Astrocyte (in vitro differentiated cells and primary cell): ENCODE results near the gene KIAA0040. TPM values are rescaled to one million over a fixed set of nuclear protein-coding genes. Genes with fewer than 3 reads are reported as not detected.

Source experiments
- DNase-seq: peaks from one replicate; pipeline ENCODE4 v3.0.0-alpha.2; 2010; ENCODE audit warnings: low read depth
- FAIRE-seq: peaks from 2 replicates; lab custom pipeline; 2011; peaks lifted over from hg19 to GRCh38; lab: Jason Lieb, UNC
- H2AFZ ChIP-seq: 2 replicates; pipeline ENCODE4 v1.6.0; 2012; ENCODE audit warnings: low read depth, low read length, inconsistent platforms
- H3K27ac ChIP-seq: 2 replicates; pipeline ENCODE4 v1.5.1; 2011; ENCODE audit warnings: low read depth, low read length, inconsistent platforms
- H3K27me3 ChIP-seq: 2 replicates; pipeline ENCODE4 v1.6.0; 2011; ENCODE audit warnings: low read length, inconsistent platforms; ENCODE audit not compliant: insufficient read depth
- H3K36me3 ChIP-seq: 2 replicates; pipeline ENCODE4 v1.5.1; 2011; ENCODE audit warnings: low read length, inconsistent platforms; ENCODE audit not compliant: insufficient read depth
- H3K4me1 ChIP-seq: 2 replicates; pipeline ENCODE4 v1.5.1; 2011; ENCODE audit warnings: low read length, inconsistent platforms; ENCODE audit not compliant: insufficient read depth
- H3K4me2 ChIP-seq: 2 replicates; pipeline ENCODE4 v1.6.0; 2012; ENCODE audit warnings: low read length, inconsistent platforms
- H3K4me3 ChIP-seq: 2 replicates; pipeline ENCODE4 v1.5.1; 2011; ENCODE audit warnings: low read depth, mild to moderate bottlenecking, low read length, inconsistent platforms; ENCODE audit not compliant: insufficient read depth
- H3K79me2 ChIP-seq: 2 replicates; pipeline ENCODE4 v1.6.0; 2012; ENCODE audit warnings: mild to moderate bottlenecking, low read length, inconsistent platforms; ENCODE audit not compliant: insufficient read depth
- H3K9ac ChIP-seq: 2 replicates; pipeline ENCODE4 v1.6.0; 2012; ENCODE audit warnings: mild to moderate bottlenecking, low read length, inconsistent platforms
- H3K9me3 ChIP-seq: 2 replicates; pipeline ENCODE4 v1.5.1; 2012; ENCODE audit warnings: low read depth, mild to moderate bottlenecking, low read length, inconsistent platforms; ENCODE audit not compliant: insufficient read depth
- H4K20me1 ChIP-seq: 2 replicates; pipeline ENCODE4 v1.6.0; 2012; ENCODE audit warnings: low read length, inconsistent platforms; ENCODE audit not compliant: insufficient read depth
- H3K27ac Mint-ChIP-seq: one replicate; pipeline ENCODE4 v1.8.0; 2021; ENCODE audit warnings: mild to moderate bottlenecking, mixed read lengths; ENCODE audit not compliant: unreplicated experiment
- H3K27me3 Mint-ChIP-seq: one replicate; pipeline ENCODE4 v1.8.0; 2021; ENCODE audit warnings: low read depth, mixed read lengths; ENCODE audit not compliant: unreplicated experiment
- H3K36me3 Mint-ChIP-seq: one replicate; pipeline ENCODE4 v1.8.0; 2021; ENCODE audit warnings: low read depth, mixed read lengths; ENCODE audit not compliant: unreplicated experiment
- H3K4me1 Mint-ChIP-seq: one replicate; pipeline ENCODE4 v1.8.0; 2021; ENCODE audit warnings: low read depth, mixed read lengths; ENCODE audit not compliant: unreplicated experiment
- H3K4me3 Mint-ChIP-seq: one replicate; pipeline ENCODE4 v1.8.0; 2021; ENCODE audit warnings: mild to moderate bottlenecking, moderate library complexity, mixed read lengths; ENCODE audit not compliant: unreplicated experiment
- H3K9me3 Mint-ChIP-seq: one replicate; pipeline ENCODE4 v1.8.0; 2021; ENCODE audit warnings: mild to moderate bottlenecking, mixed read lengths; ENCODE audit not compliant: unreplicated experiment
- CTCF ChIP-seq: IDR thresholded peaks from 2 replicates; pipeline ENCODE4 v1.5.1; 2011; ENCODE audit warnings: low read depth, mild to moderate bottlenecking, inconsistent platforms, low read length, moderate library complexity; ENCODE audit not compliant: insufficient read depth
- EZH2 ChIP-seq: IDR thresholded peaks from 2 replicates; pipeline ENCODE4 v1.6.1; 2012; ENCODE audit warnings: mild to moderate bottlenecking, low read length, inconsistent platforms; ENCODE audit not compliant: insufficient read depth
- total RNA-seq: library from RNA; stranded (reverse); gene quantifications from 2 replicates; pipeline ENCODE4 v1.2.1, GENCODE V29; 2021

Gene KIAA0040
- total RNA-seq, 1 donor from 2014 or later, result 5.0 TPM

GRCh38 chr1:175150596-175151319 lies 41.8 kb downstream of the KIAA0040 start:
- H3K9me3 ChIP-seq, result no peaks in the 10 kb centered on the region
- H3K4me3 Mint-ChIP-seq, result no peak overlapping the region
- no peak overlapping the region for H3K27ac Mint-ChIP-seq
- no peaks in the 10 kb centered on the region for H3K36me3 Mint-ChIP-seq
- peaks cover 4% of the 10 kb centered on the region for H3K4me1 ChIP-seq
- H3K27ac ChIP-seq, result no peak overlapping the region
- peaks cover 6% of the 10 kb centered on the region for H3K4me1 Mint-ChIP-seq
- FAIRE-seq (no peak), DNase-seq (no peak)
- no peaks in the 10 kb centered on the region for H3K9me3 Mint-ChIP-seq
- H3K27me3 ChIP-seq, result peaks cover 8% of the 10 kb centered on the region
- H3K4me3 ChIP-seq, result no peak overlapping the region
- no peaks in the 10 kb centered on the region for H3K79me2 ChIP-seq
- H3K9ac ChIP-seq, result no peak overlapping the region
- H3K4me2 ChIP-seq, result no peak overlapping the region
- no peaks in the 10 kb centered on the region for H4K20me1 ChIP-seq
- H3K36me3 ChIP-seq, result no peaks in the 10 kb centered on the region
- peaks cover 47% of the 10 kb centered on the region for H3K27me3 Mint-ChIP-seq
- TF ChIP-seq CTCF (no peak), EZH2 (no peak)
- H2AFZ ChIP-seq, result peak overlapping the region; percentile 33

- Histone ChIP-seq H3K4me2 (no peak overlapping the region), H3K27me3 (peaks cover 8% of the 10 kb centered on the region), H3K9ac (no peak overlapping the region), H4K20me1 (no peaks in the 10 kb centered on the region), H3K9me3 (no peaks in the 10 kb centered on the region), H3K36me3 (no peaks in the 10 kb centered on the region), H3K4me1 (peaks cover 4% of the 10 kb centered on the region), H3K4me3 (no peak overlapping the region), H2AFZ (no peak overlapping the region), H3K79me2 (no peaks in the 10 kb centered on the region), H3K27ac (no peak overlapping the region)
- TF ChIP-seq CTCF, result no peak
- no peak for TF ChIP-seq EZH2
- Mint-ChIP-seq H3K4me3 (no peak overlapping the region), H3K27ac (no peak overlapping the region), H3K9me3 (peaks cover 2% of the 10 kb centered on the region), H3K27me3 (peaks cover 42% of the 10 kb centered on the region), H3K4me1 (peaks cover 6% of the 10 kb centered on the region), H3K36me3 (no peaks in the 10 kb centered on the region)
- DNase-seq, result no peak
- no peak for FAIRE-seq
Observed at GRCh38 chr1:175148068-175148467, 44.5 kb downstream of the KIAA0040 start.

GRCh38 chr1:175147569-175147968 lies 45.0 kb downstream of the KIAA0040 start:
- no peak for TF ChIP-seq EZH2
- TF ChIP-seq CTCF, result no peak
- H3K4me3 ChIP-seq, result no peak overlapping the region
- no peak overlapping the region for H3K4me2 ChIP-seq
- no peaks in the 10 kb centered on the region for H3K36me3 Mint-ChIP-seq
- H3K9me3 Mint-ChIP-seq, result peaks cover 2% of the 10 kb centered on the region
- H3K4me1 ChIP-seq, result peaks cover 4% of the 10 kb centered on the region
- H3K4me1 Mint-ChIP-seq, result peaks cover 6% of the 10 kb centered on the region
- H3K27me3 Mint-ChIP-seq, result peaks cover 37% of the 10 kb centered on the region
- no peaks in the 10 kb centered on the region for H3K79me2 ChIP-seq
- no peak overlapping the region for H3K27ac Mint-ChIP-seq
- DNase-seq (no peak), FAIRE-seq (no peak)
- H3K36me3 ChIP-seq, result no peaks in the 10 kb centered on the region
- H3K9ac ChIP-seq, result no peak overlapping the region
- H3K4me3 Mint-ChIP-seq, result no peak overlapping the region
- no peaks in the 10 kb centered on the region for H4K20me1 ChIP-seq
- peaks cover 8% of the 10 kb centered on the region for H3K27me3 ChIP-seq
- no peak overlapping the region for H2AFZ ChIP-seq
- H3K27ac ChIP-seq, result no peak overlapping the region
- H3K9me3 ChIP-seq, result no peaks in the 10 kb centered on the region
